HG03457 (cell line): ENCODE measurements around the gene TBC1D1.

Experiments
- ATAC-seq: cut with Tn5 transposase; IDR thresholded peaks from one replicate; pipeline ENCODE4 v1.9.1; 2021; ENCODE audit warnings: moderate number of reproducible peaks; ENCODE audit not compliant: unreplicated experiment

The TBC1D1 gene

GRCh38 chr4:38071801-38072431 lies 181.0 kb downstream of the TBC1D1 start:
- ATAC-seq, result no peak

GRCh38 chr4:38072578-38072977 lies 181.7 kb downstream of the TBC1D1 start:
- no peak for ATAC-seq

GRCh38 chr4:38073596-38074234 lies 182.8 kb downstream of the TBC1D1 start:
- ATAC-seq, result no peak

DNA sequence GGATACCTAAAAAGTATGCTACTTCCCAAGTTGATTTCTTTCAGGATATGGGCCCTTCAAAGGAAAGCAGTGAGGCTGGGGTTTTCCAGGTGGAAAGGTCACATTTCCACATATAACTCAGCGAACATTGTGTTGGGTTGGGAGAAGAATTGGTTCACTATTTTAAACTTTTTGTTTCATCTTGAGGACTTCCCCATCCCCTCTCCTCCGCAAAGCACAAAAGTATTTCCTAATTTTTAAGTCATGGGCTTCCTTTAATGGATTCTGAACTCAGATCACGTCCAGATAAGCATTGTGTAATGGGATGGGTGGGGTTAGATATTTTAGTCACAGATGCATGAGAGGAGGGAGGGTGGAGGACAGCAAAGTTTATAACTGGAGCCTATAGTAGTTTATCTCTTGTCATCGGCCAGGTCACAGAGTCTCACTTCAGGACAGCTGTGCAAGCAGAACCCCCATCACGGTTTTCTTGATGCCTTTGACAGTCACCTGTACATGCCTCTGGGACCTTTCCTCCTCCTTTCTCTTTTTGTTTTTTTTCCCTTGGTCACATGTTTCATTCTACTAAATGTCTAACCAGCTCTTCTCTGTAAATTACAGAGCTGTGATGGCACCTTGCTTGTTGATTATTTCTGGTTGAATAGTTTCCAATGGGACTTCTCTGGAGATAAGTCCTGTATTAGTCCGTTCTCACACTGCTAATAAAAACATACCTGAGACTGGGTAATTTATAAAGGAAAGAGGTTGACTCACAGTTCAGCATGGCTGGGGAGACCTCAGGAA lies 184.7 kb downstream of the TBC1D1 start:
- no peak for ATAC-seq

- ATAC-seq, result no peak
Measured at GRCh38 chr4:38076153-38076669, 185.3 kb downstream of the TBC1D1 start.

DNA sequence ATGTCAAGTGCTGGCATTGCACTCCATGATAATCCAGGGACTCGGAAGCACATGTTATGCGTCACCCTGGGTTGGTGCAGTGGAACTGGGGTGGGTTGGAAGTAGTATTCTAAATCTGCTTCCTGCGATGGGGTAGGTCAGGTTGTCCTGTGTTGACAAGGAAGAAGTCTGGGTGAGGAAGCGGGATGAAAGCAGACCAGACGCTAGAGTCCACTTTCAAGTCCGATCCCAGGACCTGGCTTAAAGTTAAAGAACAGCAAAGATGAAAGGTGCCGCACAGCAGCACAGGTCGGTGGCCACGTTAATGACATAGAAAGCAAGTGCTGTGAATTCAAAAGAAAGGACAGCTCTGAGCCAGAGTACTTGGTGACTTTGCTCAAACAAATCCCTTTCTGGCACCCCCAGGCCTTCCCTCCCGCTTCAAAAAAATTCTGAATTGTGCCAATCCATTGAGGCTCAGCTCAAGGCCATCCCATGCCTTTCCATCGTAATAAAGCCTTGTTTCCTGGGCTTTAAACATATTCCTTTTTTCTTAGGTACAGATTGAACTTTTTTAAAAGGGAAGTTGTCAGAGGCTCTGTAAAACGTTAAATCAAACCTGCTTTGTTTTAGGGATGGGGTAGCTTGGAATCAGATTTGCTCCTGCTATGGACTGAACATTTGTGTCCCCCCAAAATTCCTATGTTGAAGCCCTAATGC lies 187.1 kb downstream of the TBC1D1 start:
- no peak for ATAC-seq

GRCh38 chr4:38078590-38079421 lies 187.9 kb downstream of the TBC1D1 start:
- no peak for ATAC-seq

GRCh38 chr4:38080061-38080974 lies 189.4 kb downstream of the TBC1D1 start:
- ATAC-seq, result no peak

GRCh38 chr4:38082021-38082420 lies 191.1 kb downstream of the TBC1D1 start:
- ATAC-seq, result no peak

DNA sequence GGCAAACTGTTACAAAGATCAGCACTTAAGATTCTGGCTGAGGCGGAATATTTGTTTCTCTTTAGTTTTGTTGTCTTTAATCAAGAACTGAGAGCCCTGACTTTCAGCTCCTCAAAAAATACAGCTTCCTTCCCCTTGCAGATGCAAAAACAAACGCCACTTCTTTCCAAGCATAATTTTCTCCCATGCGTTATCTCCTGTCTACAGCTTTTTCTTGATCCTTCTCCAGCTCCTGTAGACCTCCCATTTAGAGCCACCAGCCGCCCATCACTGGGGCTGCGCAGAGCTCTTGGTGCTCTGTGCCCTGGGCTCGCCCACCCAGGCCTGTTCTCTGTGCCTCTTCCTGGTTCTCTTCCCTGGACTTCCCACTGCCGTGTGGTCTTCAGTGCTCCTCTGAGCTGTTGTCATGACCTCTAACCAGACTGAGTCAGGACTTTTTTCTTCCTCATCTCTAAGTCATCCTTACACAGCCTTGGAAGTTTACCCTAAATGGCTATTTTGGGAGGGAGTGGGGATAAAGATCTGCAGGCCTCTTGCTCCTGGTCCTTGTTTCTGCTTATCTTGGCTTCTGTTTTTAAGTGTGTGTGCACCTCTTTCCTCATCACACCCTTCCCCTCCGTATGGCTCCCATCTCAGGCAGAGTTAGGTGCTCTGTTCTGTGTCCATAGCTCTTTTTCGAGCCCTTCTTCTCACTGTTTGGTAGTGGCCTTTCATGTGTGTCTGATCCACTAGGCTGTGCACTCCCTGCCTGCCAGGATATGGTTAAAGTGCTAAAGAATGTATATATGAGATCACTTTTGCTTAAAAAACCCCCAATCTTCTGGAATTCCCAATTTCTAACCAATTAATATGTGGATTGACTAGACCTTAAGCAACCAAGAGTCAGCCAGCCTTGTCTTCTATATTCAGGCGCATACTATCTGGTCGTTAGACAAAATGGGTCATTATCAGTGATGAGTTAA lies 191.8 kb downstream of the TBC1D1 start:
- no peak for ATAC-seq

DNA sequence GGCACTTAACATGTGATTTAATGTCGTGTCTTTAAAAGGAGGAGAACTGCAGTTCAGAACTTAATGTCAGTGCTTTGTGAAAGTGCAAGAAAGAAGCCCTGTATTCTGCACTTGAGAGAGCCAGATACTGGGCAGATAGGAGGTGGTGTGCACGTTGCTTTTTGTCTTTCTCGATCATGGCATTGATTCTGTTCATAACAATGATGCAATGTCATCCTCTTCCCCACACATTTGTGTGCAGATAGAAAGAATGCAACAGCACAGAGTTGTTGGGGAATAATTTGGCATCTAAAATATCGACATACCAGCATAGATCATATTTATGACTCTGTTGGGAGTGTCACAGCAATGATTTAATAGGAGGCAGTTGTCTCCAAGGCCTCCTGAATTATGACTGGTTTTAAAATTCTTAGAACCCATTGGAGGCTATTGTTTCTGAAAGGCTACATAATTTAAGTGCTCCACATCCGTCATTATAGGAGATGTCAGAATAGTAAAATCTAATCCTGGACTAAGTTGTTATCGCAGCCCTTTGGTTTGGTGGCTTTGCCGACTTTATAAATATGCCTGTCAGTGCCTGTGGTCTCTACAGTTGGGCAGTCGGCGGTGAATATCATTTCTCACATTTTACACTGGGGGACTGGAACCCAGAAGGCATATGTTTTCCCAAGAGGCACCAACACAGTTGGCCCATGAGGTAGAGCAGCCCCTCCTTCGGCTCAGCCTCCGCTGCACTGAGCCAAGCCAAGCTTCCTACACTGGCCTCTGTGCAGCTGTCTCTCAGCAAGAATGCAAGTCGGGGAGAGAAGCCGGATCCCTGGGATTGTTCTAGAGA lies 194.2 kb downstream of the TBC1D1 start:
- no peak for ATAC-seq

DNA sequence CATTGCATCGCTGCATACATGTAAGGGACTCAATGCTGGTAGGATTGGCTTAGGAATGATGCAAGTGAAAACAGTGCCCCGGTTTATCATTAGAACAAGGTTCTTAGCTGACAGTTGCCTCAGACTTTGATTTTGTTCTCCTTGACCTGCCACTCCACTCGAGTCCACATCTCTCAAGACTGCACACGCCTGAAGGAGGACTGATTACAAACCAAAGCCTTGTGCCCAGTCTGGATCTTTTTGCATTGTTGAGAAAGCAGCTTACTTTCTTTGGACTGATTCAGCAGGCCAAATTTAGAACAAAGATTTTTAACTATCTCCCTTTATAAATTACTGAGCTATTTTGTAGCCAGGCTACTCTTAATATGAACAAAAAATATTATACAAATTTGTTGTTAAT lies 194.9 kb downstream of the TBC1D1 start:
- no peak for ATAC-seq

GRCh38 chr4:38086151-38086848 lies 195.4 kb downstream of the TBC1D1 start:
- no peak for ATAC-seq

GRCh38 chr4:38086849-38087226 lies 196.0 kb downstream of the TBC1D1 start:
- no peak for ATAC-seq

DNA sequence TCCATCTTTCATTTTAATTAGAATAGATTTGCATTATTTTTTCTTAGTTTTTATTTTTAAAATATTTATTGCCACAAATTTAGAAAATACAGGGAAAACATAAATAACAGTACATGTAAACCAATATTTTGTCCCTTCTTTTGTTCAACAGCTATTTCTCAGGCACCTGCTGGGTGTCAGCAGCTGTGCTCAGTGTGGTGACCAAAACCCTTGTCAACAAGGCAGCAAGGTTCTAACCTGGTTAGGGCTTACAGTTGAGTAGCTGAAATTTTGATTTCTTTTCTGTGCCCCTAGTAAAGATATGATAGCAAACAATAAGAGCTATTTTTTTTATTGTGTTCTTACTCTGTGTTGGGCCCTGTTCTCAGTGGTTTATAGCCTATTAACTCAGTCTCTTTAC lies 197.4 kb downstream of the TBC1D1 start:
- ATAC-seq, result no peak

DNA sequence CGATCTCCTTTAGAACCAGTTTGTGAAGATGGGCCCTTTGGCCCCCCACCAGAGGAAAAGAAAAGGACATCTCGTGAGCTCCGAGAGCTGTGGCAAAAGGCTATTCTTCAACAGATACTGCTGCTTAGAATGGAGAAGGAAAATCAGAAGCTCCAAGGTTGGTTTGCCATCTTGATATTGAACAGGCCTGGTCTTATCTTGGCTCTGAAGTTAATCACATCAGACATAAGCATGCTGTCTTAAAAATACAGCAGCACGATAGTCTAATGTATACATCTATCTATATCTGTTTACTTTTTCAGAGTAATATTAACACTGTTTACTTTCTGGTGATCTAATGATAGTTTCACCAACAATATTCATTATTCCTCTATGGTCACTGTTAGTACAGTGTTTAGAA lies 199.1 kb downstream of the TBC1D1 start:
- ATAC-seq, result no peak
